K562 (cell line): ENCODE results near the gene SHANK1. TPM values are rescaled to one million over a fixed set of nuclear protein-coding genes. Genes with fewer than 3 reads are reported as not detected.

Source experiments
- AFF1 ChIP-seq, 2 experiments: fragments of 450-650 bp; IDR thresholded peaks; 2 replicates each; pipeline ENCODE4 v1.6.1; 2018; ENCODE audit warnings: mild to moderate bottlenecking in 2 of 2, low read depth in 1 of 2; ENCODE audit not compliant: partially characterized antibody in 2 of 2
- BHLHE40 ChIP-seq: IDR thresholded peaks from 2 replicates; pipeline ENCODE4 v1.6.1; 2011; ENCODE audit warnings: low read length, improper control_type of control experiment
- GATA2 ChIP-seq: sonication (generic); formaldehyde crosslinking; IDR thresholded peaks from 2 replicates; pipeline ENCODE4 v1.4.0; 2020; ENCODE audit warnings: mild to moderate bottlenecking, missing genetic modification reagents
- MEIS2 ChIP-seq: fragments of 450-650 bp; IDR thresholded peaks from 2 replicates; pipeline ENCODE4 v1.6.1; 2014; ENCODE audit warnings: mild to moderate bottlenecking; ENCODE audit not compliant: partially characterized antibody
- PKNOX1 ChIP-seq: fragments of 450-650 bp; IDR thresholded peaks from 2 replicates; pipeline ENCODE4 v1.6.1; 2016
- PRDM10 ChIP-seq: fragments of 450-650 bp; IDR thresholded peaks from 2 replicates; pipeline ENCODE4 v1.6.1; 2018; ENCODE audit not compliant: partially characterized antibody
- RB1 ChIP-seq: fragments of 450-650 bp; IDR thresholded peaks from 2 replicates; pipeline ENCODE4 v1.6.1; 2017; ENCODE audit warnings: low read depth, mild to moderate bottlenecking
- RBM25 ChIP-seq: fragments of 200-400 bp; formaldehyde crosslinking; IDR thresholded peaks from 2 replicates; pipeline ENCODE4 v1.6.1; 2018; ENCODE audit warnings: low read length, low read depth, moderate library complexity; ENCODE audit not compliant: severe bottlenecking
- SIN3B ChIP-seq: fragments of 450-650 bp; IDR thresholded peaks from 2 replicates; pipeline ENCODE4 v1.6.1; 2017; ENCODE audit warnings: low read depth, mild to moderate bottlenecking, moderate library complexity
- TAL1 ChIP-seq: fragments of 450-650 bp; IDR thresholded peaks from 2 replicates; pipeline ENCODE4 v1.6.1; 2016; ENCODE audit warnings: mild to moderate bottlenecking
- TRIM24 ChIP-seq, 2 experiments: fragments of 450-650 bp; IDR thresholded peaks; 2 replicates each; pipeline ENCODE4 v1.6.1; 2016
- VEZF1 ChIP-seq: fragments of 200-800 bp; sonication (Bioruptor generic); IDR thresholded peaks from 2 replicates; pipeline ENCODE4 v1.6.1; 2017; ENCODE audit warnings: missing genetic modification characterization, missing compliant biosample characterization
- ZZZ3 ChIP-seq: fragments of 450-650 bp; IDR thresholded peaks from 2 replicates; pipeline ENCODE4 v1.6.1; 2016; ENCODE audit warnings: antibody characterized with exemption, mild to moderate bottlenecking, moderate library complexity
- polyA plus RNA-seq, 8 experiments: library from polyadenylated mRNA; depleted of rRNA in 4 of 8; stranded (reverse) in 5 of 8; unstranded in 3 of 8; fragments of >200 nt; fragmentation: Nextera tagmentation in 2 of 8; fragmentation: Illumina TruSeq in 1 of 8; extraction: Ambion mirVana in 2 of 8; extraction: Trizol in 1 of 8; gene quantifications; 2 replicates each; pipeline versions ENCODE4 v1.2.1 to v1.2.3, GENCODE V29; 2011 to 2014; ENCODE audit warnings: inconsistent platforms in 1 of 8, missing spikeins in 1 of 8
- total RNA-seq, 7 experiments: library from RNA; depleted of rRNA in 6 of 7; stranded (reverse); fragments of >200 nt in 6 of 7; fragmentation: Illumina TruSeq in 2 of 7; extraction: Trizol in 2 of 7; gene quantifications; 2 replicates each; pipeline versions ENCODE4 v1.2.1 to v1.2.3, GENCODE V29; 2011 to 2021; ENCODE audit warnings: low replicate concordance in 1 of 7
- TF ChIP-seq, protein P1 (sequence below), 2 experiments: fragments of 450-650 bp; conservative IDR thresholded peaks; 2 replicates each; pipeline ENCODE4 v1.6.1; 2017; ENCODE audit warnings: mild to moderate bottlenecking in 2 of 2, moderate library complexity in 2 of 2

The SHANK1 gene
- total and polyA plus RNA-seq, 9 of the 15 experiments (the other 6 are each of a cell fraction or from before 2014, with no cell fraction given) = 0.33 to 1.3 (median 0.55) TPM; not detected in 2

GRCh38 chr19:50679177-50680125, 40.2 kb downstream of the SHANK1 start (continued):
- TF ChIP-seq AFF1 (IDR thresholded peaks at IDR 0.05; ENCODE audit: low read depth in 1 of 2, partially characterized antibody in 2 of 2) = peak in 1 of 2 experiments; percentile 43
- no peak for TF ChIP-seq TRIM24 (IDR thresholded peaks at IDR 0.05)
- TF ChIP-seq RBM25 = peak; percentile 77
- TF ChIP-seq, protein P1, sequence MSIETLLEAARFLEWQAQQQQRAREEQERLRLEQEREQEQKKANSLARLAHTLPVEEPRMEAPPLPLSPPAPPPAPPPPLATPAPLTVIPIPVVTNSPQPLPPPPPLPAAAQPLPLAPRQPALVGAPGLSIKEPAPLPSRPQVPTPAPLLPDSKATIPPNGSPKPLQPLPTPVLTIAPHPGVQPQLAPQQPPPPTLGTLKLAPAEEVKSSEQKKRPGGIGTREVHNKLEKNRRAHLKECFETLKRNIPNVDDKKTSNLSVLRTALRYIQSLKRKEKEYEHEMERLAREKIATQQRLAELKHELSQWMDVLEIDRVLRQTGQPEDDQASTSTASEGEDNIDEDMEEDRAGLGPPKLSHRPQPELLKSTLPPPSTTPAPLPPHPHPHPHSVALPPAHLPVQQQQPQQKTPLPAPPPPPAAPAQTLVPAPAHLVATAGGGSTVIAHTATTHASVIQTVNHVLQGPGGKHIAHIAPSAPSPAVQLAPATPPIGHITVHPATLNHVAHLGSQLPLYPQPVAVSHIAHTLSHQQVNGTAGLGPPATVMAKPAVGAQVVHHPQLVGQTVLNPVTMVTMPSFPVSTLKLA (conservative IDR thresholded peaks at IDR 0.05) = peak in 1 of 2 experiments; percentile 65; a peak in 1 of 4 replicates
- TF ChIP-seq VEZF1 (CRISPR knock-in tag) = no peak
- 0 out of 2 replicates have a peak, but pooled peaks have one; percentile 10 for TF ChIP-seq GATA2 (CRISPR knock-in tag)
- peak; percentile 78 for TF ChIP-seq MEIS2
- TF ChIP-seq ZZZ3 = 0 out of 2 replicates have a peak, but pooled peaks have one; percentile 47
- no peak for TF ChIP-seq SIN3B
- TF ChIP-seq TAL1 = 0 out of 2 replicates have a peak, but pooled peaks have one; percentile 25
- TF ChIP-seq BHLHE40 = peak; percentile 88
- peak; percentile 86 for TF ChIP-seq PKNOX1
- no peak for TF ChIP-seq PRDM10
- peak; percentile 97 for TF ChIP-seq RB1
